ENCODE data around the gene IGFL3. TPM values are rescaled to one million over a fixed set of nuclear protein-coding genes. Genes with fewer than 3 reads are reported as not detected.

IGFL3 gene
- polyA plus RNA-seq, 3 donors: not detected

DNA sequence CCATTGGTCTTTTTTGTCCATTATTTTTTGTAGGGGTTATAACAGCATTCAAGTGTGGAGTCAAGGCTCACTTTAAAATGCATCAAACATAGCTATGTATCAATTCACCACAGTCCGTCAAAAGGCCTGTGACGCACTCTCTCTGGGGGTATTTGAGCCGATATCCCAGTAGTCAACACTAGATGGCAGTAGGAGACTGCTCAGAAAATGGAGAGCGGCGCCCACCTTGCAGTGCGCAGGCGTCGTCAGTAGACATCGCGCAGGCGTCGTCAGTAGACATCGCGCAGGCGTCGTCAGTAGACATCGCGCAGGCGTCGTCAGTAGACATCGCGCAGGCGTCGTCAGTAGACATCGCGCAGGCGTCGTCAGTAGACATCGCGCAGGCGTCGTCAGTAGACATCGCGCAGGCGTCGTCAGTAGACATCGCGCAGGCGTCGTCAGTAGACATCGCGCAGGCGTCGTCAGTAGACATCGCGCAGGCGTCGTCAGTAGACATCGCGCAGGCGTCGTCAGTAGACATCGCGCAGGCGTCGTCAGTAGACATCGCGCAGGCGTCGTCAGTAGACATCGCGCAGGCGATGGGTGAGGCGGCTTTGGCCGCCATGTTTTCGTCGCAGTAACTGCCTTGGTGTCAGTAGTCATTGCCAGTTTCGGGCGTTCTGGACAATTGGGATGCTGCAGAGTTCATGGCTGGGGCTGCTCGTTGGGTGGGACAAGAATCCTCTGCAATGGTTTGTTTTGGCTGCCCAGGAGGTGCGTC is 45.7 kb downstream of the IGFL3 start:
- peak in 2 of 3 donors; percentile 26 to 41 for DNase-seq (ENCODE audit: low read depth in 3 of 3, low spot score in 2 of 3)

DNA sequence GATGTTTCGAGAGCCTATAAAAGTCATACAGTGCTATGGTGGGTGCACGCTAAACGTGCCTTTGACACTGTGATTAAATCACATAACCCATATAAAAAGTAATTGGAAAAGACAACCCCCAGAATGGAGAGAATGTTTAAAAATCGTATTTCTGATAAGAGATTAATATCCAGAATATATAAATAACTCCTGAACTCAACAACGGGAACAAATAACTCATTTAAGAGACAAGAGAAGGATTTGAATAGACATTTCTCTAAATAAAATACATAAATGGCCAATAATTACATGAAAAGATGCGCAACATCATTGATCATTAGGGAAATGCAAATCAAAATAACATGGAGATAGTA is 46.7 kb downstream of the IGFL3 start:
- no peak for DNase-seq (ENCODE audit: low read depth in 3 of 3, low spot score in 2 of 3)

DNA sequence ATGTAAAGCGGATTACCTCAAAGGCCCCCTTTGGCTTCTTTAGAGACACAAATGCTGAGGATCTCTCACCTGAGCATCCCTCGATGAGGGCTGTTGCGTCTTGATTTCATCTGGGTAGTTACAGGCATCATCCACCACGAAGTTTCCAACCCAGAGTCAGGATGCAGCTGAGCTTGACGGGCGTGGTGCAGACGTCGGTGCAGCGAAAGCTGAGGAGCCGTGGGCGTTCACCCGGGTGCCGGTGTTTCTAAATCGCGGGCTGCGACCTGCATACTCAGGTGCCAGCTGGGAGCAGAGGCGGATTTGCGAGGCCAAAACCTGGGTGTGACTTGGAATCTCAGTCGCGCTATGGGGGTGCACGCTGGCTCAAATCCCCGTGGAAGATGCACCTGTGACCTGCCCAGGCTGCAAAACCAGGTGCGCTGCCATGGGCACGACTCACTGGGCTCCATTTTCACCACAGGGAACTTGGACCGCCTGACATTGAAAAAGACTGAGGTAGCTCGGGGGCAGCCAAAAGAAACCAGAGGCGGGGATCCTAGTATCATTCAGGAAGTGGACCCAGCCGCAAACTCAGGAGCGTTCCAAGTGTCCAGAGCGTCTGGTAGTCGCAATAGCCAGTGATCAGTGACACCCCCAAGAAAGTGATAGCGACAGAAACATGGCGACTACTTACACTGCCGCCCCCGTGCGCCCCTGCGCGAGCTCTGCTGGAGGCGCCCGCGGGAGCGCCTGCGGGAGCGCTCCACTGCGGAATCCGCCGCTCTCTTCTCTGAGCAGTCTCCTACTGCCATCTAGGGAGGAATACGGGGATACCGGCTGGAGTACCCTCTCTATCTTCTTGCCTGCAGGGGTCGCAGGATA is 47.3 kb downstream of the IGFL3 start:
- peak; percentile 48 to 67 (median 65) for DNase-seq (ENCODE audit: low read depth in 3 of 3, low spot score in 2 of 3)

DNA sequence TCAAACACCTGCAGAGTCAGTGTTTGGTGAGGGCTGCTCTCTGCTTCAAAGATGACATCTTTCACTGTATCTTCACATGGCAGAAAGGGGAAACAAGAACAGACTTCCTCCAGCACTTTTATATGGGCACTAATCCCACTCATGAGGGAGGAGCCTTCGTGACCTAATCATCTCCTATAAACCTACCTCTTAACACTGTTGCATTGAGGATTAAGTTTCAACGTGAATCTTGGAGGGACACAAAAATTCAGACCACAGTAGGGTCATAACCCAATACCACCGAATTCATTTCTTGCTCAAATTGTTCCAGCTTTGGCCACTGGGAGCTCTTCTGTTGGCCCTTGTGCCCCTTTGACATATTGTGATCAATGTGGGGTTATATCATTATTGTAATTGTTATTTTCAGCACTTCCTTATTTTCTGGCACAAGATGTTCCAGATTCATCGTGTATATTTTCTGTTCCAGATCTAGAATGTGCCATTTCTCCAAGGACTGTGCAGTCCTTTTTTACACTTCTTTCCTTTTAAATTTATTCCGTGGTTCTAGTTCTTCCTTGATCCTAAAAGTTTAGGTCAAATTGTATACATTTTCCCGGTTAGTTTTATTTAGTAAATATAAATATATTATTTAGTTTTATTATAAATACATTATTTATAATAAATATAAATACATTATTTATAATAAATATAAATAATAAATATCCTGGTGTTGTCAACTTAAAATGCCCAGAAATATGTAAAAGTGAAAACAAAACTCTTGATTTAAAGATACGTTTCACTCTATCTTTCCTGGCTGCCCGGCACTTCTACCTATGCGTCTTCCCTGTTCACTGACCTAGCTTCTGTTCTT is 48.2 kb downstream of the IGFL3 start:
- DNase-seq (ENCODE audit: low read depth in 3 of 3, low spot score in 2 of 3): no peak

DNA sequence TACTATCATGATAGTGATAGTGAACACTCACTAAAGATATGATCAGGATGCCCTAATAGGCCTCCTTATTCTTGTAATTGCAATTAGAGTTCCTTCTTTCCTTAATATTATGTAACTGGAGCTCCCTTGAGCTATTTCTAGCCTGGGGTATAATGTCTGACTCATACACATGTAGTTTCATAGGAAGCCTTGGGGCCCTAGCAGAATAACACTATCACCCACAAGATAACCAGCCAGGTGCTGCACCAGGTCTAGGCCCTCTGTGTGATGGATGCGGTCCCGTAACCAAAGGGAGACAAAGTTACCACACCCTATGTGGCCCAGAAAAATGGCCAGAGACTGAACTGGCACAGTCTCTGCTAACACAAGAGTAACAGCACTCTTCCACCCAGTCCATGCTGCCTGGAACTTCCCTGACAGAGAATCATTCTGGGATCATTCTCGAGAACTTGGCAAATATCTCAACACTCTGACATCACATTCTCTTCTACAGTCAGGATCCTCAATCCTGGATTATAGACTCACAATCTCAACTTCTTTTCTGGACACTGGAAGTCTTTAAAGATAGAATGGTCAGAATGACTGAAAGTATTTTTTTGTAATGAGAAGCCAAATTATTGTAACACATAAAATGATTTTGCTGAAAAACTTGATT is 51.1 kb downstream of the IGFL3 start:
- DNase-seq (ENCODE audit: low read depth in 3 of 3, low spot score in 2 of 3): no peak

Other genes starting within 250 kb of the IGFL3 start
- 10 to 100 TPM; 14.0 to 18.6 (median 15.8) TPM for gene IRF2BP1, start 238.5 kb downstream of the IGFL3 start, polyA plus RNA-seq (ENCODE audit: insufficient read length in 3 of 3)
- gene MYPOP, start 222.1 kb downstream of the IGFL3 start, polyA plus RNA-seq (ENCODE audit: insufficient read length in 3 of 3): 1 to 10 TPM; 2.8 to 3.8 (median 3.1) TPM
- gene NANOS2, start 209.9 kb downstream of the IGFL3 start, polyA plus RNA-seq (ENCODE audit: insufficient read length in 3 of 3): not detected
- 1 to 10 TPM; 2.8 to 4.1 (median 2.9) TPM for gene NOVA2, start 150.8 kb downstream of the IGFL3 start, polyA plus RNA-seq (ENCODE audit: insufficient read length in 3 of 3)
- 10 to 100 TPM in 2 of 3 donors, 1 to 10 TPM in 1; 9.6 to 10.7 (median 10.5) TPM for gene CCDC61, start 129.2 kb downstream of the IGFL3 start, polyA plus RNA-seq (ENCODE audit: insufficient read length in 3 of 3)
- gene PGLYRP1, start 101.6 kb downstream of the IGFL3 start, polyA plus RNA-seq (ENCODE audit: insufficient read length in 3 of 3): under 1 TPM in 2 of 3 donors, not detected in 1; 0.29 to 0.67 TPM
- gene IGFL4, start 83.7 kb downstream of the IGFL3 start, polyA plus RNA-seq (ENCODE audit: insufficient read length in 3 of 3): under 1 TPM; 0.06 to 0.35 (median 0.17) TPM
- gene IGFL2, start 23.6 kb upstream of the IGFL3 start, polyA plus RNA-seq (ENCODE audit: insufficient read length in 3 of 3): not detected
- not detected for gene IGFL1, start 105.1 kb upstream of the IGFL3 start, polyA plus RNA-seq (ENCODE audit: insufficient read length in 3 of 3)
- 10 to 100 TPM; 21.7 to 28.3 (median 23.8) TPM for gene HIF3A, start 172.4 kb upstream of the IGFL3 start, polyA plus RNA-seq (ENCODE audit: insufficient read length in 3 of 3)
- gene PPP5C, start 222.4 kb upstream of the IGFL3 start, polyA plus RNA-seq (ENCODE audit: insufficient read length in 3 of 3): 100 to 1,000 TPM in 2 of 3 donors, 10 to 100 TPM in 1; 96.1 to 106 (median 106) TPM

Data from right renal cortex interstitium (tissue), 3 donors.